GM12891 (cell line): ENCODE measurements around the gene ANKRD1.

Experiments used
- POLR2A ChIP-seq: IDR thresholded peaks from 2 replicates; pipeline ENCODE4 v1.6.1; 2011; ENCODE audit warnings: low read depth, low read length, control low read depth
- POLR2AphosphoS5 ChIP-seq: IDR thresholded peaks from 2 replicates; pipeline ENCODE4 v1.6.1; 2011; ENCODE audit warnings: low read depth, low read length, control low read depth
- SPI1 ChIP-seq: IDR thresholded peaks from 2 replicates; pipeline ENCODE4 v1.6.1; 2011; ENCODE audit warnings: low read depth, low read length, control low read depth

DNA sequence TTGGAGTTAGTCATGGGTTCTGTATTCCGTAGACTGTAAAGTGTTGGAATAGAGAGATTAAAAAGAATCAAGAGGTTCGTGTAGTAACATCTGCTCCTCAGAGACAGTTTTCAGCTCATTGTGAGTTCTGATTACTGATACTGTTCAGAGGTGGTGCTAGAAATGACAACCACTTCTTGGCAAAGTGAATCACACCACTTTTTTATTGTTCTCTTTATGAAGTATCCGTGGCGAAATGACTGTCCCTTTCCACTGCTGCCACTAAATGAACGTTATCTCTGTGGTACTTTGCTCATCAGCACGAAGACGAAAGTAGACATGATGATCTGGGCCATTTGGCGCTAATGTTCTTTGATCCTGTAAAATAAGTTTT lies 48.3 kb downstream of the ANKRD1 start:
- TF ChIP-seq POLR2A (no peak), POLR2AphosphoS5 (no peak), SPI1 (no peak)
